ENCODE measurements around the gene ECD.
A peak's percentile ranks its signal among the peaks of the same experiment; 100 is the strongest.

Gene ECD

GRCh38 chr10:73206385-73206784, 38.6 kb upstream of the ECD start:
- no peak for DNase-seq (ENCODE audit: low read depth)
- no peak overlapping the region for H3K4me3 ChIP-seq (ENCODE audit: low read length)
- no peak for TF ChIP-seq CTCF (conservative IDR thresholded peaks at IDR 0.05; ENCODE audit: low read depth, low read length)

GRCh38 chr10:73205890-73206289, 38.1 kb upstream of the ECD start:
- no peak overlapping the region for H3K4me3 ChIP-seq (ENCODE audit: low read length)
- no peak for DNase-seq (ENCODE audit: low read depth)
- no peak for TF ChIP-seq CTCF (conservative IDR thresholded peaks at IDR 0.05; ENCODE audit: low read depth, low read length)

- TF ChIP-seq CTCF (conservative IDR thresholded peaks at IDR 0.05; ENCODE audit: low read depth, low read length) = no peak
- no peak overlapping the region for H3K4me3 ChIP-seq (ENCODE audit: low read length)
- no peak for DNase-seq (ENCODE audit: low read depth)
Measured at GRCh38 chr10:73205081-73205480, 37.3 kb upstream of the ECD start.

- DNase-seq (ENCODE audit: low read depth) = no peak
- TF ChIP-seq CTCF (conservative IDR thresholded peaks at IDR 0.05; ENCODE audit: low read depth, low read length) = no peak
- H3K4me3 ChIP-seq (ENCODE audit: low read length) = no peak overlapping the region
Measured at GRCh38 chr10:73190188-73190587, 22.4 kb upstream of the ECD start.

GRCh38 chr10:73186266-73186665, 18.5 kb upstream of the ECD start:
- no peak for TF ChIP-seq CTCF (conservative IDR thresholded peaks at IDR 0.05; ENCODE audit: low read depth, low read length)

GRCh38 chr10:73183667-73184281, 16.0 kb upstream of the ECD start:
- TF ChIP-seq CTCF (conservative IDR thresholded peaks at IDR 0.05; ENCODE audit: low read depth, low read length) = no peak
- peak; percentile 51 for DNase-seq (ENCODE audit: low read depth)
- H3K4me3 ChIP-seq (ENCODE audit: low read length) = no peak overlapping the region

More at GRCh38 chr10:73186266-73186665, 18.5 kb upstream of the ECD start:
- DNase-seq (ENCODE audit: low read depth) = no peak
- H3K4me3 ChIP-seq (ENCODE audit: low read length) = no peak overlapping the region

- no peak for TF ChIP-seq CTCF (conservative IDR thresholded peaks at IDR 0.05; ENCODE audit: low read depth, low read length)
- no peak overlapping the region for H3K4me3 ChIP-seq (ENCODE audit: low read length)
- peak; percentile 95 for DNase-seq (ENCODE audit: low read depth)
Measured at GRCh38 chr10:73182568-73182967, 14.8 kb upstream of the ECD start.

Measured in retinal pigment epithelial cell (primary cell).